ENCODE data around the gene PTPN9. TPM values are rescaled to one million over a fixed set of nuclear protein-coding genes. Genes with fewer than 3 reads are reported as not detected.

The PTPN9 gene
- total and polyA plus RNA-seq, 2 of the 13 experiments (the other 11 are each of a cell fraction or from before 2014, with no cell fraction given) = 16.6 to 19.9 TPM

- TF ChIP-seq ZNF709 (CRISPR knock-in tag; IDR thresholded peaks at IDR 0.05) (peak; percentile 89), KDM5B (CRISPR knock-in tag; IDR thresholded peaks at IDR 0.05; ENCODE audit: borderline replicate concordance) (peak; percentile 93; the same call in 1 of the 2 replicates), ARNTL (CRISPR knock-in tag; IDR thresholded peaks at IDR 0.05) (no peak), KDM2A (CRISPR knock-in tag; IDR thresholded peaks at IDR 0.05; ENCODE audit: borderline replicate concordance, low read depth) (peak; percentile 83), RELA (CRISPR knock-in tag; IDR thresholded peaks at IDR 0.05) (peak; percentile 38; the same call in 1 of the 2 replicates), PBX2 (CRISPR knock-in tag; IDR thresholded peaks at IDR 0.05) (no peak), ZBTB7A (CRISPR knock-in tag; IDR thresholded peaks at IDR 0.05) (no peak), PAWR (CRISPR knock-in tag; IDR thresholded peaks at IDR 0.05; ENCODE audit: borderline replicate concordance) (no peak), ZNF552 (CRISPR knock-in tag; IDR thresholded peaks at IDR 0.05; ENCODE audit: borderline replicate concordance) (no peak), MLXIP (CRISPR knock-in tag; IDR thresholded peaks at IDR 0.05; ENCODE audit: borderline replicate concordance) (no peak), NCOA2 (CRISPR knock-in tag; IDR thresholded peaks at IDR 0.05) (no peak), ZNF484 (CRISPR knock-in tag; IDR thresholded peaks at IDR 0.05; ENCODE audit: borderline replicate concordance, low read depth) (0 out of 2 replicates have a peak, but pooled peaks have one; percentile 32), ZFAT (CRISPR knock-in tag; conservative IDR thresholded peaks at IDR 0.05) (0 out of 2 replicates have a peak, but pooled peaks have one; percentile 44), KDM1A (CRISPR knock-in tag; IDR thresholded peaks at IDR 0.05) (peak; percentile 34; the same call in 1 of the 2 replicates), ZNF660 (CRISPR knock-in tag; IDR thresholded peaks at IDR 0.05; ENCODE audit: borderline replicate concordance, low read depth) (no peak), CERS6 (CRISPR knock-in tag; IDR thresholded peaks at IDR 0.05) (no peak), ZNF574 (CRISPR knock-in tag; IDR thresholded peaks at IDR 0.05) (peak; percentile 85), SMAD9 (CRISPR knock-in tag; IDR thresholded peaks at IDR 0.05) (no peak), ZFY (CRISPR knock-in tag; IDR thresholded peaks at IDR 0.05) (peak; percentile 95), HDAC6 (IDR thresholded peaks at IDR 0.05; ENCODE audit: low read depth, low read length) (no peak), SP140L (CRISPR knock-in tag; IDR thresholded peaks at IDR 0.05; ENCODE audit: borderline replicate concordance) (no peak), ZNF292 (CRISPR knock-in tag; IDR thresholded peaks at IDR 0.05; ENCODE audit: borderline replicate concordance, low read depth) (no peak; the same call in 1 of the 2 replicates)
Observed at GRCh38 chr15:75625542-75626347, 46.6 kb upstream of the PTPN9 start, which contains the start of gene SNUPN (continued).

Measured in HepG2 (cell line).